Heart left ventricle (tissue), 16 donors: ENCODE data around the gene ING1. TPM values are rescaled to one million over a fixed set of nuclear protein-coding genes. Genes with fewer than 3 reads are reported as not detected.
"Not testable (repeated sequence)": the region's sequence is repeated elsewhere in the genome, so short reads cannot be mapped to it uniquely, and the experiment has no call there.

Source experiments
- ATAC-seq, 4 donors: fragments of 200-7000 bp; cut with Tn5 transposase; one replicate each; pipeline ENCODE4 v1.9.1; 2020 to 2022; ENCODE audit warnings: moderate library complexity in 4 of 4, mild to moderate bottlenecking in 3 of 4, moderate number of reproducible peaks in 1 of 4
- DNase-seq, 5 donors: peaks; one replicate each; pipeline ENCODE4 v3.0.0-alpha.2; 2020
- H3K27ac ChIP-seq, 12 donors: fragments of 200-600 bp; sonication (generic) in 4 of 12; one replicate each; pipeline versions ENCODE4 v1.5.0 to v1.8.0; 2016 to 2022; ENCODE audit warnings: mild to moderate bottlenecking in 2 of 12
- H3K27me3 ChIP-seq, 9 donors: fragments of 200-600 bp; sonication (generic) in 2 of 9; one replicate each; pipeline versions ENCODE4 v1.5.1 to v1.8.0; 2016 to 2022; ENCODE audit warnings: mild to moderate bottlenecking in 3 of 9
- H3K36me3 ChIP-seq, 9 donors: fragments of 200-600 bp; sonication (generic) in 2 of 9; one replicate each; pipeline versions ENCODE4 v1.5.0 to v1.8.0; 2018 to 2022; ENCODE audit warnings: mild to moderate bottlenecking in 2 of 9
- H3K4me1 ChIP-seq, 12 donors: fragments of 200-600 bp; sonication (generic) in 4 of 12; one replicate each; pipeline versions ENCODE4 v1.5.0 to v1.8.0; 2016 to 2022; ENCODE audit warnings: mild to moderate bottlenecking in 3 of 12
- H3K4me3 ChIP-seq, 12 donors: fragments of 200-600 bp; sonication (generic) in 4 of 12; one replicate each; pipeline versions ENCODE4 v1.5.0 to v1.8.0; 2017 to 2022; ENCODE audit warnings: mild to moderate bottlenecking in 9 of 12, moderate library complexity in 4 of 12
- H3K9me3 ChIP-seq, 12 donors: fragments of 200-600 bp; sonication (generic) in 4 of 12; one replicate each; pipeline versions ENCODE4 v1.5.0 to v1.8.0; 2016 to 2022; ENCODE audit warnings: mild to moderate bottlenecking in 1 of 12
- POLR2A ChIP-seq, 2 donors: fragments of 450-650 bp; IDR thresholded peaks; one replicate each; pipeline ENCODE4 v1.6.1; 2017; ENCODE audit warnings: antibody characterized with exemption in 2 of 2, mild to moderate bottlenecking in 2 of 2, moderate library complexity in 2 of 2
- WGBS, 4 donors: extraction: QIAGEN DNeasy Blood & Tissue Kit in 2 of 4; methylation state at CpG; one replicate each; pipeline versions ENCODE4 v1.1.5 to v1.1.7; 2013 to 2018; 5-methylcytosine and 5-hydroxymethylcytosine counted together
- intact Hi-C, 10 donors: fragments of 100-400 bp; cut with DNase I; formaldehyde crosslinking; loops; one replicate each; pipeline versions ENCODE4 v1.11.1 to v1.14.2; 2022
- polyA plus RNA-seq, 2 donors: library from polyadenylated mRNA; stranded (reverse); fragments of 200-250 nt; gene quantifications; one replicate each; pipeline ENCODE4 v1.2.3, GENCODE V29; 2013
- total RNA-seq, 9 donors: library from RNA; depleted of rRNA in 2 of 9; stranded (reverse); fragments of >200 nt in 2 of 9; fragmentation: NEBNext Ultra II Directional in 3 of 9; extraction: Animal tissue kit (Norgen Biotek cat#: 25700) in 3 of 9; gene quantifications; one replicate each; pipeline versions ENCODE4 v1.1.0 to v1.2.4, GENCODE V29; 2016 to 2023
- TF ChIP-seq, protein P1 (sequence below), 12 donors: fragments of 200-600 bp; sonication (generic) in 4 of 12; IDR thresholded peaks; one replicate each; pipeline versions ENCODE4 v1.5.0 to v1.8.0; 2018 to 2022; ENCODE audit warnings: antibody characterized with exemption in 12 of 12, mild to moderate bottlenecking in 5 of 12
- donor health status: ischemic (EF 13 %, LVEDD 7.1; RV severe dilation, severe dysfunction).
- donor health status: healthy with polysubstance abuse.
- donor health status: DM: no; HTN: yes; CAD: no.
- donor health status: DM: no; HTN: no; CAD: no.
- donor health status: ischemic (EF 25% LVEDD 6.9; RV normal size, moderate dysfunction).
- donor health status: ischemic (EF 25% LVEDD 5.7; RV mildly dilated, moderate dysfunction).
- donor health status: healthy.
- donor health status: DM: yes; HTN: yes; CAD: no.
- donor health status: ischemic (EF 35%, LVEDD 5.7; RV mildly dilated, moderate dysfunction).
- donor health status: nonischemic (EF 11% LVEDD 7.7; RV severe dilation, severe dysfunction).
- donor health status: DM: yes; HTN: yes; CAD: no.
- donor health status: PGD.
- donor health status: ischemic (EF 29% LVEDD 5.4; RV normal size, mild dysfunction).
- donor health status: nonischemic (EF 23%, LVEDD 6.1; RV moderate dilation, normal function).

Gene ING1
- total and polyA plus RNA-seq, 11 donors, result 4.8 to 18.0 (median 6.6) TPM

DNA sequence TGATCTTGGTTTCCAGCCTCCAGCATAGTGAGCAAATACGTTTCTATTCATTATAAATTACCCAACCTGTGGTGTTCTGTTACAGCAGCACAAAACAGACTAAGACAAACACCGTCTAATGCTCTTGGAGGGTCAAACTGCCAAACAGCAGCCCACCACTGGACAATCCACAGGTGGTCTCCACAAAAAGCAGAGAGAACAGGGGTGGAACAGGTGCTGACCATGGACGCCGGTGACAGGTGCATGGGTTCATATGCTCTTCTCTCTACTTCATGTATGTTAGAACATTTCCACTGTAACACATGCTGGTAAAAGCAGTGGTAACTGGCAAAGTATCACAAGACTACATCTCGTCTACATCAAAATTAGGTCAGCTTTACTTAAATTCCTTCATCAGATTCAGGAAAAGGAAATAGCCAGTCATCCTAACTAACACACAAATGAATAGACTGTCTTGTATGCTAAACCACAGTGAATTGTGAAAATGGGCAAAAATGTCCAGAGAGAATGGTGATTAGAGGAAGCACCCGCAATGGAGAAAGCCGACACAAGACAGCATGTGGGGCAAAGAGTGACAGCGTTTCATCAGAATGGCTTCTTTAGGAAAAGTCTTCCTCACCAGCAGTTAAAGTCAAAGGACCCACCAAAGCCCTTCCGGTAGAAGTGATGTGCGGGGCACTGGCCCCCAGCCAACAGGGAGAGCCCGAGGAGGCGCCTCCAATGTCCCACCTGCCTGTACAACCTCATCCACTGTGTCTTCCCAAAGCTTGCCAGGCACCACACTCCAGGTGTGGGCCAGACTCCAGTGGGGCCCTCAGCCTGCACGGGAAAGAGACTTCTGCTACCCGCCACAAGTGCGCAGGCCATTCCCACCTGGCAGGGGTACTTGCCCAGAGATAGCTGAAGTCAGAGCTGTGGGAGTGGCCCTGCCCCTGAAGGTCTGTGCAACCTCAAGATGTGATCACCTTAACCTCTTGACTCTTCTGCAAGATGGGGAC lies 14.1 kb upstream of the ING1 start:
- TF ChIP-seq, protein P1, sequence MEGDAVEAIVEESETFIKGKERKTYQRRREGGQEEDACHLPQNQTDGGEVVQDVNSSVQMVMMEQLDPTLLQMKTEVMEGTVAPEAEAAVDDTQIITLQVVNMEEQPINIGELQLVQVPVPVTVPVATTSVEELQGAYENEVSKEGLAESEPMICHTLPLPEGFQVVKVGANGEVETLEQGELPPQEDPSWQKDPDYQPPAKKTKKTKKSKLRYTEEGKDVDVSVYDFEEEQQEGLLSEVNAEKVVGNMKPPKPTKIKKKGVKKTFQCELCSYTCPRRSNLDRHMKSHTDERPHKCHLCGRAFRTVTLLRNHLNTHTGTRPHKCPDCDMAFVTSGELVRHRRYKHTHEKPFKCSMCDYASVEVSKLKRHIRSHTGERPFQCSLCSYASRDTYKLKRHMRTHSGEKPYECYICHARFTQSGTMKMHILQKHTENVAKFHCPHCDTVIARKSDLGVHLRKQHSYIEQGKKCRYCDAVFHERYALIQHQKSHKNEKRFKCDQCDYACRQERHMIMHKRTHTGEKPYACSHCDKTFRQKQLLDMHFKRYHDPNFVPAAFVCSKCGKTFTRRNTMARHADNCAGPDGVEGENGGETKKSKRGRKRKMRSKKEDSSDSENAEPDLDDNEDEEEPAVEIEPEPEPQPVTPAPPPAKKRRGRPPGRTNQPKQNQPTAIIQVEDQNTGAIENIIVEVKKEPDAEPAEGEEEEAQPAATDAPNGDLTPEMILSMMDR (IDR thresholded peaks at IDR 0.05), result no peak
- no peak for TF ChIP-seq POLR2A (IDR thresholded peaks at IDR 0.05)
- Histone ChIP-seq H3K27ac (no peak overlapping the region), H3K4me3 (no peak overlapping the region), H3K9me3 (no peaks in the 10 kb centered on the region), H3K27me3 (no peaks in the 10 kb centered on the region), H3K36me3 (peaks cover 0 to 95% (median 75%) of the 10 kb centered on the region in 9 donors), H3K4me1 (peaks cover 0 to 41% (median 2%) of the 10 kb centered on the region in 12 donors)
- ATAC-seq (no peak), DNase-seq (no peak)
- WGBS, 4 donors, result 86 to 88% (median 87%) methylated on average over 11 to 15 of the region's 15 CpGs
- intact Hi-C loops, result loop anchor here in 4 of 10 donors (5.0 to 10.0 kb wide), 4 partner anchors 82 to 215 kb away; partner anchors contain the start of genes NAXD (in 2 of the 4) and ANKRD10 (in 1 of the 4)

- WGBS, 4 donors, result 93 to 96% (median 95%) methylated on average over 14 of the region's 14 CpGs
- no peaks in the 10 kb centered on the region for H3K9me3 ChIP-seq
- no peak overlapping the region for H3K27ac ChIP-seq
- H3K4me1 ChIP-seq, result peaks cover 4 to 48% (median 9%) of the 10 kb centered on the region in 12 donors
- peaks cover 0 to 87% (median 69%) of the 10 kb centered on the region in 9 donors for H3K36me3 ChIP-seq
- DNase-seq (no peak), ATAC-seq (no peak)
- H3K4me3 ChIP-seq, result no peak overlapping the region
- TF ChIP-seq, protein P1 (IDR thresholded peaks at IDR 0.05), result no peak
- intact Hi-C loops, result loop anchor here in 4 of 10 donors (5.0 to 10.0 kb wide), 4 partner anchors 83 to 215 kb away; partner anchors contain the start of genes NAXD (in 2 of the 4) and ANKRD10 (in 1 of the 4)
- no peaks in the 10 kb centered on the region for H3K27me3 ChIP-seq
These were observed 13.3 kb upstream of the ING1 start for GRCh38 chr13:110700186-110700585.

- H3K27ac ChIP-seq, result no peak overlapping the region
- no peak overlapping the region for H3K4me3 ChIP-seq
- no peak for TF ChIP-seq POLR2A (IDR thresholded peaks at IDR 0.05)
- TF ChIP-seq, protein P1 (IDR thresholded peaks at IDR 0.05), result no peak
- DNase-seq, result no peak
- WGBS, 4 donors, result 82 to 91% (median 83%) methylated on average over 8 of the region's 8 CpGs
- peaks cover 4 to 52% (median 12%) of the 10 kb centered on the region in 12 donors for H3K4me1 ChIP-seq
- no peaks in the 10 kb centered on the region for H3K9me3 ChIP-seq
- intact Hi-C loops, result loop anchor here in 4 of 10 donors (5.0 to 10.0 kb wide), 4 partner anchors 83 to 214 kb away; partner anchors contain the start of genes NAXD (in 2 of the 4) and ANKRD10 (in 1 of the 4)
- H3K36me3 ChIP-seq, result peaks cover 0 to 83% (median 69%) of the 10 kb centered on the region in 9 donors
- ATAC-seq, result no peak
- no peaks in the 10 kb centered on the region for H3K27me3 ChIP-seq
These were observed 12.9 kb upstream of the ING1 start for GRCh38 chr13:110700641-110701040.

- Histone ChIP-seq H3K4me1 (peaks cover 4 to 52% (median 12%) of the 10 kb centered on the region in 12 donors), H3K36me3 (peaks cover 0 to 79% (median 66%) of the 10 kb centered on the region in 9 donors)
- not testable (repeated sequence) for ATAC-seq, H3K9me3 ChIP-seq, DNase-seq, H3K27me3 ChIP-seq, H3K4me3 ChIP-seq, H3K27ac ChIP-seq
- 97 to 99% (median 98%) methylated on average over 7 of the region's 7 CpGs for WGBS, 4 donors
- intact Hi-C loops, result loop anchor here in 4 of 10 donors (5.0 to 10.0 kb wide), 4 partner anchors 84 to 214 kb away; partner anchors contain the start of genes NAXD (in 2 of the 4) and ANKRD10 (in 1 of the 4)
These were observed 12.4 kb upstream of the ING1 start for GRCh38 chr13:110701061-110701460.
